Mesendoderm (in vitro differentiated cells): ENCODE data around the gene HAUS7.
A peak's percentile ranks its signal among the peaks of the same experiment; 100 is the strongest.
"Not testable (repeated sequence)": the region's sequence is repeated elsewhere in the genome, so short reads cannot be mapped to it uniquely, and the experiment has no call there.

Experiments
- DNase-seq: peaks from one replicate; pipeline ENCODE4 v3.0.0; 2013
- H2AK5ac ChIP-seq: 2 replicates; pipeline ENCODE4 v1.6.1; 2013; ENCODE audit warnings: low read length, inconsistent platforms
- H2BK120ac ChIP-seq: 2 replicates; pipeline ENCODE4 v1.6.1; 2013; ENCODE audit warnings: low read depth, mild to moderate bottlenecking, low read length, moderate library complexity, mixed read lengths
- H2BK15ac ChIP-seq: replicated peaks from 2 replicates; pipeline ENCODE4 v1.6.1; 2013; ENCODE audit warnings: low read depth, mild to moderate bottlenecking, moderate library complexity
- H2BK5ac ChIP-seq: 2 replicates; pipeline ENCODE4 v1.6.1; 2013; ENCODE audit warnings: low read length, inconsistent platforms
- H3K18ac ChIP-seq: 2 replicates; pipeline ENCODE4 v1.6.1; 2013; ENCODE audit warnings: mild to moderate bottlenecking, low read length, mixed read lengths
- H3K23ac ChIP-seq: one replicate; pipeline ENCODE4 v1.6.1; 2013; ENCODE audit warnings: low read length
- H3K27ac ChIP-seq: 2 replicates; pipeline ENCODE4 v1.5.1; 2013; ENCODE audit warnings: low read depth, mild to moderate bottlenecking, inconsistent platforms, low read length, moderate library complexity
- H3K27me3 ChIP-seq: 2 replicates; pipeline ENCODE4 v1.6.1; 2013; ENCODE audit warnings: low read length, control low read depth, mild to moderate bottlenecking, inconsistent platforms; ENCODE audit not compliant: insufficient read depth, poor library complexity
- H3K36me3 ChIP-seq: 2 replicates; pipeline ENCODE4 v1.6.1; 2013; ENCODE audit warnings: low read length, inconsistent platforms; ENCODE audit not compliant: control insufficient read depth, insufficient read depth
- H3K4ac ChIP-seq: one replicate; pipeline ENCODE4 v1.6.1; 2013; ENCODE audit warnings: low read depth, mild to moderate bottlenecking, low read length, moderate library complexity
- H3K4me1 ChIP-seq: 2 replicates; pipeline ENCODE4 v1.6.1; 2013; ENCODE audit warnings: low read depth, low read length, inconsistent platforms; ENCODE audit not compliant: control insufficient read depth
- H3K4me2 ChIP-seq: 2 replicates; pipeline ENCODE4 v1.6.1; 2013; ENCODE audit warnings: low read length
- H3K4me3 ChIP-seq: 2 replicates; pipeline ENCODE4 v1.5.1; 2013; ENCODE audit warnings: mild to moderate bottlenecking, low read length
- H3K56ac ChIP-seq: one replicate; pipeline ENCODE4 v1.6.1; 2013; ENCODE audit warnings: low read length
- H3K79me1 ChIP-seq: 2 replicates; pipeline ENCODE4 v1.6.1; 2013; ENCODE audit warnings: low read length, inconsistent platforms
- H3K79me2 ChIP-seq: 2 replicates; pipeline ENCODE4 v1.6.1; 2013; ENCODE audit warnings: mild to moderate bottlenecking, low read length; ENCODE audit not compliant: control insufficient read depth, insufficient read depth
- H3K9ac ChIP-seq: 2 replicates; pipeline ENCODE4 v1.6.1; 2013; ENCODE audit warnings: low read length, inconsistent platforms
- H4K5ac ChIP-seq: one replicate; pipeline ENCODE4 v1.6.1; 2013; ENCODE audit warnings: low read length
- H4K8ac ChIP-seq: one replicate; pipeline ENCODE4 v1.6.1; 2013; ENCODE audit warnings: low read depth, mild to moderate bottlenecking, control low read depth, low read length, moderate library complexity
- WGBS: extraction: QIAGEN DNeasy Blood & Tissue Kit; methylation state at CpG from one replicate; pipeline ENCODE4 v1.1.7; 2013; ENCODE audit warnings: low lambda C conversion rate, missing lambda C conversion rate; ENCODE audit not compliant: insufficient coverage; ENCODE audit errors: extremely low coverage; 5-methylcytosine and 5-hydroxymethylcytosine counted together

The HAUS7 gene

DNA sequence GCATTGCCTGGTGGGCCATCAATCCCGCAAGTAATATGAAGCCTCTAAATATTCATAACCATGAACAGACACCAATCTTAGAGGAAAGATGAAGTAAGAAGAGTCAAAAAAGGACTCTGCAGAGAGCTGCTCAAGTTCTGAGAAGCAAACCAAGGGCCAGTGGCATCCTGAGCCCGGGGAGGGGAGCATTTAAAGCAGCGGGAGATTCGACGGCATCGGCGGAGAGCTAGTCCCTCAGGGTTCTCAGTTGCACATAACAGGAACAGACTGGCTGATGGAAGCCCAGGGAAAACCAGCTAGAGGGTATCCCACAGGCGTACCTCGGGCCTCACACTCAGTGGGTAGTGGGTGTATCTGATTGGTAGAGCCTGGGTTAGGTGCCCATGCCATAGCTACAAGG is 64.4 kb downstream of the HAUS7 start:
- no peaks in the 10 kb centered on the region for H3K27me3 ChIP-seq
- no peak overlapping the region for H3K23ac ChIP-seq
- H3K4me2 ChIP-seq = no peak overlapping the region
- H3K4ac ChIP-seq = no peak overlapping the region
- WGBS = no CpG with 5 or more reads among the region's 9 CpGs
- H3K4me1 ChIP-seq = no peaks in the 10 kb centered on the region
- H2BK15ac ChIP-seq = no peak overlapping the region
- H2AK5ac ChIP-seq = no peak overlapping the region
- no peak overlapping the region for H4K5ac ChIP-seq
- no peak overlapping the region for H3K4me3 ChIP-seq
- no peak overlapping the region for H2BK120ac ChIP-seq
- no peaks in the 10 kb centered on the region for H3K36me3 ChIP-seq
- no peaks in the 10 kb centered on the region for H3K79me2 ChIP-seq
- H2BK5ac ChIP-seq = no peak overlapping the region
- no peak for DNase-seq
- H4K8ac ChIP-seq = no peak overlapping the region
- H3K79me1 ChIP-seq = no peaks in the 10 kb centered on the region
- no peak overlapping the region for H3K18ac ChIP-seq
- H3K9ac ChIP-seq = no peak overlapping the region
- H3K27ac ChIP-seq = no peak overlapping the region
- H3K56ac ChIP-seq = no peak overlapping the region

DNA sequence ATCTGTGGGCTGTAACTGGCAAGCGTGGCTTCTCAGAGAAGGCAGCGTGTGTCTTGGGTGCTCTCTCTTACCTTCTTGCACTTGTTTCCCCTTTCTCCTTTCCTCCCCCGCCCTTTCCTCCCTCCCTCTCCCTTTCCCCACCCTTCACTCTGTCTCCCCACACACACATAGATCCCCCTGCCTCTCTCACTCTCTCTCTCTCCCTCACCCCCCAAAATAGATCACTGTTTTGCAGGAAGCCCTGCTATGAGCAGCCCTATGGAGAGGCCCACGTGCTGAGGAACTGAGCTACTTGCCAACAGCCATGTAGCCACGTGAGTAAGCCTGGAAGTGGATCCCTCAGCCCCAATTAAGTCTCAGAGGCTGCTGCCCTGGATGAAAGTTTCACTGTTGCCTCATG is 65.0 kb downstream of the HAUS7 start:
- H3K9ac ChIP-seq = no peak overlapping the region
- H2AK5ac ChIP-seq = no peak overlapping the region
- H3K27me3 ChIP-seq = no peaks in the 10 kb centered on the region
- no peak overlapping the region for H3K4me3 ChIP-seq
- H3K4me1 ChIP-seq = no peaks in the 10 kb centered on the region
- H3K18ac ChIP-seq = no peak overlapping the region
- no peak overlapping the region for H4K8ac ChIP-seq
- no CpG with 5 or more reads among the region's 5 CpGs for WGBS
- no peaks in the 10 kb centered on the region for H3K36me3 ChIP-seq
- H2BK120ac ChIP-seq = no peak overlapping the region
- no peak overlapping the region for H2BK5ac ChIP-seq
- no peak for DNase-seq
- H3K79me2 ChIP-seq = no peaks in the 10 kb centered on the region
- no peak overlapping the region for H3K23ac ChIP-seq
- no peak overlapping the region for H3K56ac ChIP-seq
- H2BK15ac ChIP-seq = no peak overlapping the region
- H3K27ac ChIP-seq = no peak overlapping the region
- no peak overlapping the region for H4K5ac ChIP-seq
- H3K4me2 ChIP-seq = no peak overlapping the region
- H3K4ac ChIP-seq = no peak overlapping the region
- H3K79me1 ChIP-seq = no peaks in the 10 kb centered on the region

DNA sequence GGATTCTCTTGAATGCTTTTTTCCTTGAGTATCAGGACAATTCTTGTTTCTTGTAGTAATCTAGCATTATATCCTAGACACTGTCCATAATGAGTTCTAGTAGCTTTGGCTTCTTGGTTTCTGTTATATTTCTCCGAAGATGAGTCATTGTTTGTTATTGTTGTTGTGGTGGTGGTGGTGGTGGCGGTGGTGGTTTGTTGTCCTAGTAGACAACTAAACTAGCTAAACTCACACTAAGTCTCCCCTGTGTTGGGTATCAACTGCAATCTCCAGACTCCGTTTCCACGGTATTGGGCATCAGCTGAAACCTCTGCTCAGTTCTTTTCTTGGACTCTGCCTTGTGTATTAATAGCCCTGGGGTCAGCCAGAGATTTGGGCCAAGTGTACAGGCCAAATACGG is 66.0 kb downstream of the HAUS7 start:
- H3K79me1 ChIP-seq, H3K56ac ChIP-seq, H3K27me3 ChIP-seq, H2BK5ac ChIP-seq, H3K9ac ChIP-seq, H4K5ac ChIP-seq, H2AK5ac ChIP-seq, H2BK120ac ChIP-seq, H3K4me1 ChIP-seq, DNase-seq, H3K4me2 ChIP-seq, H3K23ac ChIP-seq, H2BK15ac ChIP-seq, H3K79me2 ChIP-seq, H3K4me3 ChIP-seq, H3K18ac ChIP-seq, H3K36me3 ChIP-seq, H3K27ac ChIP-seq, H3K4ac ChIP-seq, H4K8ac ChIP-seq: not testable (repeated sequence)
- no CpG with 5 or more reads among the region's 5 CpGs for WGBS

DNA sequence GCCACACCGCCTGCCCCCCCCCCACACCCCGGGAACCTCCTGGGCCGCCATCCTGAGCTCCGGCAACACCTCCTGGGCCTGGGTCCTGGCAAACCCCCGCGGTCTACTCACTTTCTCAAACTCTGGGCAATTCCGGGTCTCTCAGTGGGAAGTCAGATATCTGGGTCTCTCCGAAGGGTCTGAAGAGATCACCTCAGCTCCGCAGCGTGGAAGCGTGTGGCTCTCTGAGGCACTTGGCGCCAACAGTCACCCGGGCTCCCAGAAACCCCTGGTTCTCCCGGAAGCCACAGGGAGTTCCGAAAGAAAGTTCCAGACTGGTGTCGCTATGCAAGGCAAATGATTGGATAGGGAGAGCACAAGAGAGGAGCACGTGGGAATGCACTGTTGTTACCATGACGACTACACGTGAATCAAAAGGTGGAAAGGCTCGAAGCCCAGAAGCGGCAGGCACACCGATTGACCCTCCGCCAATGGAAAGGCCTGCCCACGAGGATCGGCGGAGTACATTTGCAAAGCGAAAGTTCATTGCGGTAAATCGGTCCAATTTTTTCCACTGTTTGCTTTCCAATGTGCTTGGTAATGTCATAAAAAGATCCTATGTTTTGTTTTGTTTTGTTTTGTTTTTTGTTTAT is 69.1 kb downstream of the HAUS7 start, which contains the start of gene PNMA6E:
PNMA6E (minus strand) TSS at position 218 of the 632 bp plus-strand sequence. CDS start 2,501 bp downstream, outside the sequence.
- H3K79me1 ChIP-seq = no peaks in the 10 kb centered on the region
- no CpG with 5 or more reads among the region's 29 CpGs for WGBS
- no peak within 1 kb of the TSS for H2BK5ac ChIP-seq
- no peak within 1 kb of the TSS for H3K4me2 ChIP-seq
- no peak within 1 kb of the TSS for H2AK5ac ChIP-seq
- no peak within 1 kb of the TSS for H3K56ac ChIP-seq
- no peak within 1 kb of the TSS for H3K4me3 ChIP-seq
- H3K79me2 ChIP-seq = no peaks in the 10 kb centered on the region
- H3K18ac ChIP-seq = no peak within 1 kb of the TSS
- H2BK15ac ChIP-seq = no peak within 1 kb of the TSS
- H3K27me3 ChIP-seq = no peaks in the 10 kb centered on the region
- H4K5ac ChIP-seq = no peak within 1 kb of the TSS
- no peak within 1 kb of the TSS for H3K23ac ChIP-seq
- H3K4ac ChIP-seq = no peak within 1 kb of the TSS
- no peaks in the 10 kb centered on the region for H3K4me1 ChIP-seq
- H2BK120ac ChIP-seq = no peak within 1 kb of the TSS
- H3K36me3 ChIP-seq = no peaks in the 10 kb centered on the region
- DNase-seq = peak; percentile 15
- H3K9ac ChIP-seq = no peak within 1 kb of the TSS
- H4K8ac ChIP-seq = no peak within 1 kb of the TSS
- no peak within 1 kb of the TSS for H3K27ac ChIP-seq

DNA sequence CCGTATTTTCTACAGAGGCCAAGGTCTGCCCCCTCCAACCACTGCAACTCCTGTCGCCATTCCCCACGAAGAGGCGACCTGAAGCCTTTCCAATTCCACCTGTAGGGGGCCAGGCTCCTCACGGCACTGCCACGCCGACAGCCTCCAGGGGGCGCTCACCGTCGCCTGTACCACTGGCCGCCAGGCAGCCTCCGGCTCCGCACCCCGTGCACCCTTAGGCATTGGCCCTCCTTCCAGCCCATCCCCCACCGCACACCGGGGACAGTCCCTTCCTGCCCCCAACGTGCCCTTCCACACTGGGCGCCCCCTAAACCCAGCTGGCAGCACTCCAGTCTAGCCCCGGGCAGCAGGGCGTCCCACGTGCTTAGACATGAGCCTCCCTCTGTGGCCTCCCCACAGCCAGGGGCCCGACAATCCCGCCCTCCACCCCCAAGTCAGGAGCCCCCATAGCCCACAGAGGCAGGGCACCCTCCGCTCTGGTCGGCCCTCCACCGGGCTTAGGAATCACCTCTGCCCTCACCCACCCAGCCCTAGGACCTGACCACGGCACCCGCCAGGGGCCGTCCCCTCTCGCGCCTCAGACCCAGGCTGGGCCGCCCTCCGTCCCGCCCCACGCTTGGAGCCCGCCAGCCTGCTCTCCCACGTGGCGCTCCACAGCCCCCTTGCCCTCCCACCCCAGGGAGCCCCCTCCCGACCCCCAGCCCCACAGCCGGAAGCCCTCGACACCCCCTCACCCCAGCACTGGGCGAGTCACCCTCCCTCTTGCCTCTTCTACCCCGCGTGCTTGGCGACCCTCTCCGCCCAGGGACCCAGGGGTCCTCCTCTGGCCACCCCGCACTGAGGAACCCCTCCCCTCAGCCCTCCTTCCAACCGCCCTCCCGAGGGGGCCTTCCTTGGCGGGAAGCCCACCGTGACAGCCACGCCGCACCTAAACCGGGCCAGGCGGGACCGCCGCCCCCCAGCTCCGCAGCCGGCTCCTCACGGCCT is 69.9 kb downstream of the HAUS7 start:
- WGBS = no CpG with 5 or more reads among the region's 60 CpGs
- Histone ChIP-seq H3K36me3 (no peaks in the 10 kb centered on the region), H3K27me3 (no peaks in the 10 kb centered on the region), H2BK120ac (no peak overlapping the region), H4K5ac (no peak overlapping the region), H3K27ac (no peak overlapping the region), H3K56ac (no peak overlapping the region), H2BK15ac (no peak overlapping the region), H3K23ac (no peak overlapping the region), H3K4me1 (no peaks in the 10 kb centered on the region), H3K79me1 (no peaks in the 10 kb centered on the region), H3K4me2 (no peak overlapping the region), H3K79me2 (no peaks in the 10 kb centered on the region), H3K4me3 (no peak overlapping the region), H3K4ac (no peak overlapping the region), H3K18ac (no peak overlapping the region), H2AK5ac (no peak overlapping the region), H3K9ac (no peak overlapping the region), H2BK5ac (no peak overlapping the region), H4K8ac (no peak overlapping the region)
- DNase-seq = peak; percentile 66
